ENCODE measurements around the gene EPN3. TPM values are rescaled to one million over a fixed set of nuclear protein-coding genes. Genes with fewer than 3 reads are reported as not detected.

The EPN3 gene
- polyA plus RNA-seq (not detected in 2 replicates), polyA minus RNA-seq (0.81 and 0.97 TPM in 2 replicates)

DNA sequence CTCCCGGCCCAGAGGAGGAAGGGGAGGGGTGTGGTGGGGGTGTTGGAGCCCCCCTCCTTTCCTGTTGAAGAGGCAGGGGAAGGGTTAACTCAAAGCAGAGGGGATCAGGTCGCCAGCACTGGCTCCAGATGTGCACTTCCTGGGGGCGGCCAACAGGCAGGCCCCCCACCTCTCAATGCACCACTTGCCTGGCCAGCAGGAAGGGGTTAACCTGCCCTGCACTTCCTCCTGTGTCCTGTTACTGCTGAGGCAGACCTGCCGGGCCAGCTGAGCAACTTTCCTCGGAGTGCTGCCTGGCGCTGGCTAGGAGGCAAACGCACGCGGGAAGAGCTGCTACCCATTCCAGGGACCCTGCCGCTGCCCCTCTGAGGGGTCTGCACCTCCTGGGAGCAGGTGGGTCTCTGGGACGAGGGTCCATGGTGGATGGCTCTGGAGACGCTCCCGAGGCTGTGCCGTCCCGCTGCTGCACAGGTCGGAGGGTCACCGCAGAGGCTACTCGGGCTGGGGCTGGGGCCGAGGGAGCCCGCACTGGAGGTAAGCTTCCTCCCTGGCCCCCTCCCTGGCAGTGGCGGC, at the start of gene EPN3:
TSS of gene EPN3 (plus strand) at position 284 of the 573 bp plus-strand sequence. CDS start 3,822 bp downstream, outside the sequence.
- TF ChIP-seq, protein P1, sequence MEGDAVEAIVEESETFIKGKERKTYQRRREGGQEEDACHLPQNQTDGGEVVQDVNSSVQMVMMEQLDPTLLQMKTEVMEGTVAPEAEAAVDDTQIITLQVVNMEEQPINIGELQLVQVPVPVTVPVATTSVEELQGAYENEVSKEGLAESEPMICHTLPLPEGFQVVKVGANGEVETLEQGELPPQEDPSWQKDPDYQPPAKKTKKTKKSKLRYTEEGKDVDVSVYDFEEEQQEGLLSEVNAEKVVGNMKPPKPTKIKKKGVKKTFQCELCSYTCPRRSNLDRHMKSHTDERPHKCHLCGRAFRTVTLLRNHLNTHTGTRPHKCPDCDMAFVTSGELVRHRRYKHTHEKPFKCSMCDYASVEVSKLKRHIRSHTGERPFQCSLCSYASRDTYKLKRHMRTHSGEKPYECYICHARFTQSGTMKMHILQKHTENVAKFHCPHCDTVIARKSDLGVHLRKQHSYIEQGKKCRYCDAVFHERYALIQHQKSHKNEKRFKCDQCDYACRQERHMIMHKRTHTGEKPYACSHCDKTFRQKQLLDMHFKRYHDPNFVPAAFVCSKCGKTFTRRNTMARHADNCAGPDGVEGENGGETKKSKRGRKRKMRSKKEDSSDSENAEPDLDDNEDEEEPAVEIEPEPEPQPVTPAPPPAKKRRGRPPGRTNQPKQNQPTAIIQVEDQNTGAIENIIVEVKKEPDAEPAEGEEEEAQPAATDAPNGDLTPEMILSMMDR (IDR thresholded peaks at IDR 0.05; ENCODE audit: poor library complexity, severe bottlenecking): peak; percentile 18
- TF ChIP-seq MXI1 (conservative IDR thresholded peaks at IDR 0.05; ENCODE audit: poor library complexity, severe bottlenecking): no peak
- no peak within 1 kb of the TSS for H2AFZ ChIP-seq (ENCODE audit: low read depth, low read length)
- no peak within 1 kb of the TSS for H3K9ac ChIP-seq (ENCODE audit: low read length)
- no peaks in the 10 kb centered on the region for H3F3A ChIP-seq (ENCODE audit: insufficient read depth, low read length, poor library complexity, severe bottlenecking)
- H3K9me3 ChIP-seq (ENCODE audit: low read length): no peaks in the 10 kb centered on the region
- no peak within 1 kb of the TSS for H3K27ac ChIP-seq (ENCODE audit: low read length)
- H3K4me2 ChIP-seq (ENCODE audit: low read length): no peak within 1 kb of the TSS
- no peaks in the 10 kb centered on the region for H3K79me2 ChIP-seq (replicated peaks; ENCODE audit: insufficient read depth, low read length)
- no peaks in the 10 kb centered on the region for H3K9me2 ChIP-seq (ENCODE audit: insufficient read depth, low read length)
- H3K4me3 ChIP-seq (ENCODE audit: low read length): peak within 1 kb of the TSS; percentile 42
- H4K20me1 ChIP-seq (ENCODE audit: insufficient read depth): no peaks in the 10 kb centered on the region
- H3K36me3 ChIP-seq (ENCODE audit: insufficient read depth, low read length): no peaks in the 10 kb centered on the region
- H3K27me3 ChIP-seq (ENCODE audit: insufficient read depth, low read depth, low read length): peaks cover 24% of the 10 kb centered on the region

GRCh38 chr17:50483266-50483665, 49.3 kb upstream of the EPN3 start:
- no peaks in the 10 kb centered on the region for H3K79me2 ChIP-seq (replicated peaks; ENCODE audit: insufficient read depth, low read length)
- no peaks in the 10 kb centered on the region for H3K36me3 ChIP-seq (ENCODE audit: insufficient read depth, low read length)
- H3K9me2 ChIP-seq (ENCODE audit: insufficient read depth, low read length): no peaks in the 10 kb centered on the region
- H3K9ac ChIP-seq (ENCODE audit: low read length): no peak overlapping the region
- H2AFZ ChIP-seq (ENCODE audit: low read depth, low read length): no peak overlapping the region
- no peaks in the 10 kb centered on the region for H3F3A ChIP-seq (ENCODE audit: insufficient read depth, low read length, poor library complexity, severe bottlenecking)
- H3K27me3 ChIP-seq (ENCODE audit: insufficient read depth, low read depth, low read length): no peaks in the 10 kb centered on the region
- no peaks in the 10 kb centered on the region for H4K20me1 ChIP-seq (ENCODE audit: insufficient read depth)
- no peaks in the 10 kb centered on the region for H3K9me3 ChIP-seq (ENCODE audit: low read length)
- H3K4me2 ChIP-seq (ENCODE audit: low read length): no peak overlapping the region
- no peak overlapping the region for H3K4me3 ChIP-seq (ENCODE audit: low read length)
- TF ChIP-seq SMC3 (conservative IDR thresholded peaks at IDR 0.05; ENCODE audit: poor library complexity) (no peak), RAD21 (conservative IDR thresholded peaks at IDR 0.05) (no peak), TAF1 (IDR thresholded peaks at IDR 0.05; ENCODE audit: low read depth) (no peak), POLR2AphosphoS5 (IDR thresholded peaks at IDR 0.05) (no peak)
- H3K27ac ChIP-seq (ENCODE audit: low read length): no peak overlapping the region

DNA sequence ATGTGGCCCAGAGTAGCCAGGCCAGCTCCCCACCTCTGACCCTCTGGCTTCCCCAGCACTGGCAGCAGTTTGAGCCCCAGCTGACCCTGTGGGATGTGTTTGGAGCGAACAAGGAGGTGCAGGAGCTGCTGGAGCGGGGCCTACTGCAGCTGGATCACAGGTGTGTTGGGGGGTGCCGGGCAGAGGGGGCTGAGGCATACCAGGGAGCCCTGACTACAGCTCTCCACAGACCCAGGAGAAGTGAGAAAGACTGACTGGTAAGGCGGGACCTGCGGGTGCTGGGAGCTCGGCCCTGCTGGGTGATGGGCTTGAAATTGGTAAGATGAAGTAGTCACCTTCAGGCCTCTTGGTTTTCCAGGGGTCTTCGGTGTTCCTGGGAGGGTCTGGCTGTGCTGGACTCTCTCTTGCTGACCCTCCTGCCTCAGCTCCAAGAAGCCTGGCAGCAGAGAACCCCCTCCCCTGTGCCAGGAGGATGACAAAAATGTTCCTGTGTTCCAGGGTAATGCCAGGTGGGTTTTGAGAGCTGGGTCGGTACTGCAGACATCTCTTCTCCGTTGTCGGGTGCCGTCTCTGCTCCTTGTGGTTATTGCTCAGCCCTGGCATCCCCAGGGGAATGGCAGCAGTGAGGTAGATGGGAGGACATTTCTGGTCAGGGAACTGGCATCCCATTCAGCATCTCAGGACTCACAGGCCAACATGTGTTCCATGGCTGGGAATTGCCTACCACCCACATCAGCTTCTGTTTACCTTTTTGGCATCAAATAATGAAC, 48.0 kb upstream of the EPN3 start:
- no peaks in the 10 kb centered on the region for H3K79me2 ChIP-seq (replicated peaks; ENCODE audit: insufficient read depth, low read length)
- TF ChIP-seq MXI1 (conservative IDR thresholded peaks at IDR 0.05; ENCODE audit: poor library complexity, severe bottlenecking) (no peak), SMC3 (conservative IDR thresholded peaks at IDR 0.05; ENCODE audit: poor library complexity) (no peak), EZH2 (IDR thresholded peaks at IDR 0.05; ENCODE audit: borderline replicate concordance, insufficient read depth, low read length, poor library complexity, severe bottlenecking) (no peak), EP300 (conservative IDR thresholded peaks at IDR 0.05; ENCODE audit: poor library complexity, severe bottlenecking) (no peak), TAF1 (IDR thresholded peaks at IDR 0.05; ENCODE audit: low read depth) (no peak), POLR2AphosphoS5 (IDR thresholded peaks at IDR 0.05) (no peak), RAD21 (conservative IDR thresholded peaks at IDR 0.05) (no peak), REST (IDR thresholded peaks at IDR 0.05; ENCODE audit: borderline replicate concordance) (no peak)
- TF ChIP-seq, protein P1 (IDR thresholded peaks at IDR 0.05; ENCODE audit: poor library complexity, severe bottlenecking): no peak
- no peaks in the 10 kb centered on the region for H3K27me3 ChIP-seq (ENCODE audit: insufficient read depth, low read depth, low read length)
- no peaks in the 10 kb centered on the region for H3K9me3 ChIP-seq (ENCODE audit: low read length)
- no peak overlapping the region for H3K4me3 ChIP-seq (ENCODE audit: low read length)
- H3K9ac ChIP-seq (ENCODE audit: low read length): no peak overlapping the region
- H2AFZ ChIP-seq (ENCODE audit: low read depth, low read length): no peak overlapping the region
- no peak overlapping the region for H3K4me2 ChIP-seq (ENCODE audit: low read length)
- no peaks in the 10 kb centered on the region for H3F3A ChIP-seq (ENCODE audit: insufficient read depth, low read length, poor library complexity, severe bottlenecking)
- H3K27ac ChIP-seq (ENCODE audit: low read length): no peak overlapping the region
- no peaks in the 10 kb centered on the region for H3K36me3 ChIP-seq (ENCODE audit: insufficient read depth, low read length)
- no peaks in the 10 kb centered on the region for H4K20me1 ChIP-seq (ENCODE audit: insufficient read depth)
- H3K9me2 ChIP-seq (ENCODE audit: insufficient read depth, low read length): no peaks in the 10 kb centered on the region
